ENCODE measurements around the gene CHD6. TPM values are rescaled to one million over a fixed set of nuclear protein-coding genes. Genes with fewer than 3 reads are reported as not detected.

CHD6 gene
- total and polyA plus RNA-seq, 2 experiments from 2014 or later: 41.0 to 158 TPM

GRCh38 chr20:41533537-41534136, 84.5 kb downstream of the CHD6 start:
- H3K79me2 ChIP-seq (replicated peaks; ENCODE audit: insufficient read depth): peaks cover 76% of the 10 kb centered on the region
- no peak overlapping the region for H2AFZ ChIP-seq
- Mint-ChIP-seq H3K27me3 (ENCODE audit: insufficient read depth, low read depth, poor library complexity) (peaks cover 2% of the 10 kb centered on the region), H3K27ac (no peak overlapping the region), H3K4me1 (peaks cover 4% of the 10 kb centered on the region; the same call in 2 of the 3 replicates), H3K9me3 (peaks cover 10% of the 10 kb centered on the region), H3K4me3 (no peak overlapping the region), H3K36me3 (ENCODE audit: low read depth) (peaks cover 25% of the 10 kb centered on the region)
- H3K9me2 ChIP-seq (ENCODE audit: insufficient read depth): no peaks in the 10 kb centered on the region
- no peaks in the 10 kb centered on the region; the same call in 1 of the 2 replicates for H3K36me3 ChIP-seq (ENCODE audit: insufficient read depth)
- TF ChIP-seq EZH2 (IDR thresholded peaks at IDR 0.05; ENCODE audit: low read depth, unreplicated experiment) (no peak), ZNF114 (CRISPR knock-in tag; IDR thresholded peaks at IDR 0.05) (no peak), CREB1 (CRISPR knock-in tag; IDR thresholded peaks at IDR 0.05; ENCODE audit: low read depth) (no peak), CTCF (conservative IDR thresholded peaks at IDR 0.05; ENCODE audit: low read depth in 2 of 2) (no peak), NANOG (IDR thresholded peaks at IDR 0.05; ENCODE audit: borderline replicate concordance) (no peak), STAT1 (IDR thresholded peaks at IDR 0.05; ENCODE audit: unreplicated experiment) (no peak), JUNB (IDR thresholded peaks at IDR 0.05; ENCODE audit: unreplicated experiment) (no peak), EZH2phosphoT487 (IDR thresholded peaks at IDR 0.05; ENCODE audit: unreplicated experiment) (no peak), ZNF331 (CRISPR knock-in tag; IDR thresholded peaks at IDR 0.05; ENCODE audit: low read depth) (no peak), POLR2AphosphoS5 (IDR thresholded peaks at IDR 0.05; ENCODE audit: low read depth) (no peak)
- TF ChIP-seq, protein P1, sequence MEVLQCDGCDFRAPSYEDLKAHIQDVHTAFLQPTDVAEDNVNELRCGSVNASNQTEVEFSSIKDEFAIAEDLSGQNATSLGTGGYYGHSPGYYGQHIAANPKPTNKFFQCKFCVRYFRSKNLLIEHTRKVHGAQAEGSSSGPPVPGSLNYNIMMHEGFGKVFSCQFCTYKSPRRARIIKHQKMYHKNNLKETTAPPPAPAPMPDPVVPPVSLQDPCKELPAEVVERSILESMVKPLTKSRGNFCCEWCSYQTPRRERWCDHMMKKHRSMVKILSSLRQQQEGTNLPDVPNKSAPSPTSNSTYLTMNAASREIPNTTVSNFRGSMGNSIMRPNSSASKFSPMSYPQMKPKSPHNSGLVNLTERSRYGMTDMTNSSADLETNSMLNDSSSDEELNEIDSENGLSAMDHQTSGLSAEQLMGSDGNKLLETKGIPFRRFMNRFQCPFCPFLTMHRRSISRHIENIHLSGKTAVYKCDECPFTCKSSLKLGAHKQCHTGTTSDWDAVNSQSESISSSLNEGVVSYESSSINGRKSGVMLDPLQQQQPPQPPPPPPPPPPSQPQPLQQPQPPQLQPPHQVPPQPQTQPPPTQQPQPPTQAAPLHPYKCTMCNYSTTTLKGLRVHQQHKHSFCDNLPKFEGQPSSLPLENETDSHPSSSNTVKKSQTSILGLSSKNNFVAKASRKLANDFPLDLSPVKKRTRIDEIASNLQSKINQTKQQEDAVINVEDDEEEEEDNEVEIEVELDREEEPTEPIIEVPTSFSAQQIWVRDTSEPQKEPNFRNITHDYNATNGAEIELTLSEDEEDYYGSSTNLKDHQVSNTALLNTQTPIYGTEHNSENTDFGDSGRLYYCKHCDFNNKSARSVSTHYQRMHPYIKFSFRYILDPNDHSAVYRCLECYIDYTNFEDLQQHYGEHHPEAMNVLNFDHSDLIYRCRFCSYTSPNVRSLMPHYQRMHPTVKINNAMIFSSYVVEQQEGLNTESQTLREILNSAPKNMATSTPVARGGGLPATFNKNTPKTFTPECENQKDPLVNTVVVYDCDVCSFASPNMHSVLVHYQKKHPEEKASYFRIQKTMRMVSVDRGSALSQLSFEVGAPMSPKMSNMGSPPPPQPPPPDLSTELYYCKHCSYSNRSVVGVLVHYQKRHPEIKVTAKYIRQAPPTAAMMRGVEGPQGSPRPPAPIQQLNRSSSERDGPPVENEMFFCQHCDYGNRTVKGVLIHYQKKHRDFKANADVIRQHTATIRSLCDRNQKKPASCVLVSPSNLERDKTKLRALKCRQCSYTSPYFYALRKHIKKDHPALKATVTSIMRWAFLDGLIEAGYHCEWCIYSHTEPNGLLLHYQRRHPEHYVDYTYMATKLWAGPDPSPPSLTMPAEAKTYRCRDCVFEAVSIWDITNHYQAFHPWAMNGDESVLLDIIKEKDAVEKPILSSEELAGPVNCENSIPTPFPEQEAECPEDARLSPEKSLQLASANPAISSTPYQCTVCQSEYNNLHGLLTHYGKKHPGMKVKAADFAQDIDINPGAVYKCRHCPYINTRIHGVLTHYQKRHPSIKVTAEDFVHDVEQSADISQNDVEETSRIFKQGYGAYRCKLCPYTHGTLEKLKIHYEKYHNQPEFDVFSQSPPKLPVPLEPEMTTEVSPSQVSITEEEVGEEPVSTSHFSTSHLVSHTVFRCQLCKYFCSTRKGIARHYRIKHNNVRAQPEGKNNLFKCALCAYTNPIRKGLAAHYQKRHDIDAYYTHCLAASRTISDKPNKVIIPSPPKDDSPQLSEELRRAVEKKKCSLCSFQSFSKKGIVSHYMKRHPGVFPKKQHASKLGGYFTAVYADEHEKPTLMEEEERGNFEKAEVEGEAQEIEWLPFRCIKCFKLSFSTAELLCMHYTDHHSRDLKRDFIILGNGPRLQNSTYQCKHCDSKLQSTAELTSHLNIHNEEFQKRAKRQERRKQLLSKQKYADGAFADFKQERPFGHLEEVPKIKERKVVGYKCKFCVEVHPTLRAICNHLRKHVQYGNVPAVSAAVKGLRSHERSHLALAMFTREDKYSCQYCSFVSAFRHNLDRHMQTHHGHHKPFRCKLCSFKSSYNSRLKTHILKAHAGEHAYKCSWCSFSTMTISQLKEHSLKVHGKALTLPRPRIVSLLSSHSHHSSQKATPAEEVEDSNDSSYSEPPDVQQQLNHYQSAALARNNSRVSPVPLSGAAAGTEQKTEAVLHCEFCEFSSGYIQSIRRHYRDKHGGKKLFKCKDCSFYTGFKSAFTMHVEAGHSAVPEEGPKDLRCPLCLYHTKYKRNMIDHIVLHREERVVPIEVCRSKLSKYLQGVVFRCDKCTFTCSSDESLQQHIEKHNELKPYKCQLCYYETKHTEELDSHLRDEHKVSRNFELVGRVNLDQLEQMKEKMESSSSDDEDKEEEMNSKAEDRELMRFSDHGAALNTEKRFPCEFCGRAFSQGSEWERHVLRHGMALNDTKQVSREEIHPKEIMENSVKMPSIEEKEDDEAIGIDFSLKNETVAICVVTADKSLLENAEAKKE (CRISPR knock-in tag; IDR thresholded peaks at IDR 0.05): no peak
- TF ChIP-seq, protein P2, sequence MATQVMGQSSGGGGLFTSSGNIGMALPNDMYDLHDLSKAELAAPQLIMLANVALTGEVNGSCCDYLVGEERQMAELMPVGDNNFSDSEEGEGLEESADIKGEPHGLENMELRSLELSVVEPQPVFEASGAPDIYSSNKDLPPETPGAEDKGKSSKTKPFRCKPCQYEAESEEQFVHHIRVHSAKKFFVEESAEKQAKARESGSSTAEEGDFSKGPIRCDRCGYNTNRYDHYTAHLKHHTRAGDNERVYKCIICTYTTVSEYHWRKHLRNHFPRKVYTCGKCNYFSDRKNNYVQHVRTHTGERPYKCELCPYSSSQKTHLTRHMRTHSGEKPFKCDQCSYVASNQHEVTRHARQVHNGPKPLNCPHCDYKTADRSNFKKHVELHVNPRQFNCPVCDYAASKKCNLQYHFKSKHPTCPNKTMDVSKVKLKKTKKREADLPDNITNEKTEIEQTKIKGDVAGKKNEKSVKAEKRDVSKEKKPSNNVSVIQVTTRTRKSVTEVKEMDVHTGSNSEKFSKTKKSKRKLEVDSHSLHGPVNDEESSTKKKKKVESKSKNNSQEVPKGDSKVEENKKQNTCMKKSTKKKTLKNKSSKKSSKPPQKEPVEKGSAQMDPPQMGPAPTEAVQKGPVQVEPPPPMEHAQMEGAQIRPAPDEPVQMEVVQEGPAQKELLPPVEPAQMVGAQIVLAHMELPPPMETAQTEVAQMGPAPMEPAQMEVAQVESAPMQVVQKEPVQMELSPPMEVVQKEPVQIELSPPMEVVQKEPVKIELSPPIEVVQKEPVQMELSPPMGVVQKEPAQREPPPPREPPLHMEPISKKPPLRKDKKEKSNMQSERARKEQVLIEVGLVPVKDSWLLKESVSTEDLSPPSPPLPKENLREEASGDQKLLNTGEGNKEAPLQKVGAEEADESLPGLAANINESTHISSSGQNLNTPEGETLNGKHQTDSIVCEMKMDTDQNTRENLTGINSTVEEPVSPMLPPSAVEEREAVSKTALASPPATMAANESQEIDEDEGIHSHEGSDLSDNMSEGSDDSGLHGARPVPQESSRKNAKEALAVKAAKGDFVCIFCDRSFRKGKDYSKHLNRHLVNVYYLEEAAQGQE (IDR thresholded peaks at IDR 0.05; ENCODE audit: unreplicated experiment): no peak
- TF ChIP-seq, protein P3, sequence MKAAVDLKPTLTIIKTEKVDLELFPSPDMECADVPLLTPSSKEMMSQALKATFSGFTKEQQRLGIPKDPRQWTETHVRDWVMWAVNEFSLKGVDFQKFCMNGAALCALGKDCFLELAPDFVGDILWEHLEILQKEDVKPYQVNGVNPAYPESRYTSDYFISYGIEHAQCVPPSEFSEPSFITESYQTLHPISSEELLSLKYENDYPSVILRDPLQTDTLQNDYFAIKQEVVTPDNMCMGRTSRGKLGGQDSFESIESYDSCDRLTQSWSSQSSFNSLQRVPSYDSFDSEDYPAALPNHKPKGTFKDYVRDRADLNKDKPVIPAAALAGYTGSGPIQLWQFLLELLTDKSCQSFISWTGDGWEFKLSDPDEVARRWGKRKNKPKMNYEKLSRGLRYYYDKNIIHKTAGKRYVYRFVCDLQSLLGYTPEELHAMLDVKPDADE (IDR thresholded peaks at IDR 0.05): no peak
- ATAC-seq: no peak
- DNase-seq (ENCODE audit: low spot score): no peak
- H3F3A ChIP-seq (replicated peaks; ENCODE audit: low read depth): no peaks in the 10 kb centered on the region
- H3K27me3 ChIP-seq (ENCODE audit: insufficient read depth): no peaks in the 10 kb centered on the region
- H3K4me3 ChIP-seq: no peak overlapping the region
- H4K20me1 ChIP-seq (replicated peaks; ENCODE audit: insufficient read depth): peaks cover 17% of the 10 kb centered on the region; the same call in 1 of the 2 replicates
- no peaks in the 10 kb centered on the region for H3K4me1 ChIP-seq (ENCODE audit: insufficient read depth)
- no peak overlapping the region for H3K4me2 ChIP-seq
- no peak overlapping the region for H3K27ac ChIP-seq (ENCODE audit: low read depth)
